GM12878 (cell line): ENCODE data around the gene SACS. TPM values are rescaled to one million over a fixed set of nuclear protein-coding genes. Genes with fewer than 3 reads are reported as not detected.

ENCODE experiments used
- ATAC-seq: fragments of 200-7000 bp; cut with Tn5 transposase; 3 replicates; pipeline ENCODE4 v1.9.1; 2020; ENCODE audit warnings: mild to moderate bottlenecking, moderate library complexity
- Bru-seq: library from RNA; stranded (reverse); fragments of 400-500 nt; gene quantifications from one replicate; lab custom pipeline; 2021; lab: Mats Ljungman, UMichigan
- BruChase-seq, 2 experiments: library from RNA; stranded (reverse); fragments of 400-500 nt; gene quantifications; one replicate each; lab custom pipeline; 2021; lab: Mats Ljungman, UMichigan
- BruUV-seq: library from RNA; stranded (reverse); fragments of 400-500 nt; replicated peaks from 2 replicates; lab custom pipeline; 2021; lab: Mats Ljungman, UMichigan
- CTCF ChIA-PET: fragments of 300-600 bp; sonication (Branson Sonifier 250); formaldehyde crosslinking; extraction: SDS; loops from one replicate; lab custom pipeline; 2021; ENCODE audit warnings: inconsistent platforms; lab: Yijun Ruan, JAX
- POLR2A ChIA-PET: fragments of 350-600 bp; formaldehyde crosslinking; extraction: SDS; loops from one replicate; lab custom pipeline; 2021; ENCODE audit warnings: inconsistent platforms; lab: Charles Lee
- RAD21 ChIA-PET: fragments of 300-600 bp; sonication (Branson Sonifier 250); formaldehyde crosslinking; loops from one replicate; lab custom pipeline; 2023; ENCODE audit warnings: antibody characterized with exemption; ENCODE audit not compliant: unreplicated experiment; lab: Charles Lee
- SMC1A ChIA-PET: fragments of 300-600 bp; sonication (Branson Sonifier 250); formaldehyde crosslinking; loops from one replicate; lab custom pipeline; 2023; ENCODE audit not compliant: unreplicated experiment, uncharacterized antibody; lab: Charles Lee
- DNase-seq: peaks from one replicate; pipeline ENCODE4 v3.0.0-alpha.2; 2011; ENCODE audit warnings: low read depth, low spot score
- FAIRE-seq: peaks from 3 replicates; lab custom pipeline; 2011; peaks lifted over from hg19 to GRCh38; lab: Jason Lieb, UNC
- H2AFZ ChIP-seq: 2 replicates; pipeline ENCODE4 v1.6.0; 2011; ENCODE audit warnings: low read depth, low read length, control low read depth; ENCODE audit not compliant: control insufficient read depth
- H3K27ac ChIP-seq: 2 replicates; pipeline ENCODE4 v1.5.1; 2011; ENCODE audit warnings: control low read depth; ENCODE audit not compliant: control insufficient read depth, insufficient read depth
- H3K27me3 ChIP-seq, 2 experiments: replicated peaks in 1 of 2; 2 replicates each; pipeline versions ENCODE4 v1.6.0 to v1.6.1; 2011; ENCODE audit warnings: low read length in 1 of 2; ENCODE audit not compliant: control insufficient read depth in 2 of 2, insufficient read depth in 2 of 2
- H3K36me3 ChIP-seq, 2 experiments: 2 replicates each; pipeline ENCODE4 v1.5.1; 2011; ENCODE audit warnings: low read length in 1 of 2; ENCODE audit not compliant: control insufficient read depth in 2 of 2, insufficient read depth in 2 of 2
- H3K4me1 ChIP-seq: 2 replicates; pipeline ENCODE4 v1.6.1; 2011; ENCODE audit warnings: mild to moderate bottlenecking, low read length, moderate library complexity, mixed read lengths; ENCODE audit not compliant: control insufficient read depth, insufficient read depth
- H3K4me2 ChIP-seq: 2 replicates; pipeline ENCODE4 v1.6.0; 2011; ENCODE audit warnings: control low read depth; ENCODE audit not compliant: control insufficient read depth, insufficient read depth
- H3K4me3 ChIP-seq: fragments of 200-600 bp; sonication (generic); 2 replicates; pipeline ENCODE4 v1.5.1; 2016
- H3K79me2 ChIP-seq: 2 replicates; pipeline ENCODE4 v1.6.0; 2011; ENCODE audit warnings: low read length; ENCODE audit not compliant: control insufficient read depth, insufficient read depth
- H3K9ac ChIP-seq: 2 replicates; pipeline ENCODE4 v1.8.0; 2011; ENCODE audit warnings: low read length, control low read depth, mixed read lengths; ENCODE audit not compliant: control insufficient read depth, insufficient read depth
- H3K9me3 ChIP-seq: replicated peaks from 3 replicates; pipeline ENCODE4 v1.5.1; 2011; ENCODE audit warnings: mild to moderate bottlenecking, low read length; ENCODE audit not compliant: control insufficient read depth, insufficient read depth
- H4K20me1 ChIP-seq: 2 replicates; pipeline ENCODE4 v1.6.0; 2011; ENCODE audit not compliant: control insufficient read depth, insufficient read depth
- ZNF217 ChIP-seq: fragments of 450-650 bp; IDR thresholded peaks from 2 replicates; pipeline ENCODE4 v1.6.1; 2017; ENCODE audit warnings: antibody characterized with exemption, mild to moderate bottlenecking
- ZNF384 ChIP-seq: IDR thresholded peaks from 2 replicates; pipeline ENCODE4 v1.6.1; 2012; ENCODE audit warnings: low read depth, mild to moderate bottlenecking, low read length, improper control_type of control experiment, borderline replicate concordance
- whole genome bisulfite sequencing: methylation state at CpG from one replicate; pipeline ENCODE4 v1.1.6; 2016; ENCODE audit warnings: low lambda C conversion rate; ENCODE audit not compliant: insufficient replicate concordance, insufficient coverage; ENCODE audit errors: missing lambda C conversion rate; 5-methylcytosine and 5-hydroxymethylcytosine counted together
- in situ Hi-C: fragments of 300-500 bp; cut with MboI; formaldehyde crosslinking; loops from 9 replicates; pipeline ENCODE4 v1.14.3; 2018; ENCODE audit warnings: mixed read lengths
- intact Hi-C: fragments of 100-400 bp; cut with micrococcal nuclease; formaldehyde crosslinking; loops from one replicate; pipeline ENCODE4 v1.14.2; 2022; ENCODE audit not compliant: unreplicated experiment
- long read RNA-seq, 2 experiments: library from polyadenylated mRNA; unstranded; transcript quantifications; one replicate each; pipeline ENCODE4 v2.0.0, GENCODE V29; 2019 to 2020
- polyA minus RNA-seq, 3 experiments: library from RNA; depleted of rRNA, polyadenylated mRNA; stranded (reverse); fragments of >200 nt; gene quantifications; 2 replicates each; pipeline ENCODE4 v1.2.3, GENCODE V29; 2011
- polyA plus RNA-seq, 11 experiments: library from polyadenylated mRNA; depleted of rRNA in 4 of 11; unstranded in 6 of 11; stranded (reverse) in 5 of 11; fragments of >200 nt; fragmentation: Nextera tagmentation in 4 of 11; fragmentation: Illumina TruSeq in 1 of 11; extraction: Ambion mirVana in 4 of 11; extraction: Trizol in 1 of 11; gene quantifications; 1 replicate in 1 of 11; 2 replicates in 10 of 11; pipeline versions ENCODE4 v1.2.1 to v1.2.3, GENCODE V29; 2011 to 2016; ENCODE audit warnings: inconsistent platforms in 2 of 11, missing spikeins in 2 of 11, low read depth in 1 of 11
- total RNA-seq, 4 experiments: library from RNA; depleted of rRNA in 3 of 4; stranded (reverse); fragments of >200 nt in 3 of 4; fragmentation: Illumina TruSeq in 1 of 4; extraction: Trizol in 1 of 4; gene quantifications; 2 replicates each; pipeline versions ENCODE4 v1.2.1 to v1.2.3, GENCODE V29; 2013 to 2021

The SACS gene
- total RNA-seq (2013; cell fraction: nucleolus; rRNA removed): 84.6 and 84.7 TPM in 2 replicates
- 74.9 and 79.5 TPM in 2 replicates for total RNA-seq (2014; rRNA removed)
- total RNA-seq (2014; rRNA removed; fragmentation: Illumina TruSeq; extraction: Trizol): 60.9 and 61.7 TPM in 2 replicates
- 50.0 and 55.0 TPM in 2 replicates for total RNA-seq (2021)
- polyA plus RNA-seq (2011; ENCODE audit: low read depth): 10.5 TPM
- 21.4 and 32.6 TPM in 2 replicates for polyA plus RNA-seq (2011; rRNA removed)
- polyA plus RNA-seq (2011; cell fraction: cytosol; rRNA removed): 14.9 and 20.4 TPM in 2 replicates
- polyA plus RNA-seq (2011; cell fraction: nucleus; rRNA removed): 37.2 and 41.4 TPM in 2 replicates
- 12.0 and 13.7 TPM in 2 replicates for polyA plus RNA-seq (2012)
- polyA plus RNA-seq (2014; fragmentation: Illumina TruSeq; extraction: Trizol): 37.7 and 46.9 TPM in 2 replicates
- polyA plus RNA-seq (2014; fragmentation: Nextera tagmentation; extraction: Ambion mirVana): 10 to 100 TPM in 1 of 2 experiments, 1 to 10 TPM in 1; 9.9 to 15.2 TPM
- polyA plus RNA-seq (2014; rRNA removed): 17.8 and 22.8 TPM in 2 replicates
- 10 to 100 TPM; 14.5 to 16.0 TPM for polyA plus RNA-seq (2016; fragmentation: Nextera tagmentation; extraction: Ambion mirVana)
- polyA minus RNA-seq (2011; rRNA and poly(A)+ RNA removed): 102 and 198 TPM in 2 replicates
- polyA minus RNA-seq (2011; cell fraction: cytosol; rRNA and poly(A)+ RNA removed): 39.3 and 48.4 TPM in 2 replicates
- polyA minus RNA-seq (2011; cell fraction: nucleus; rRNA and poly(A)+ RNA removed): 56.8 and 98.0 TPM in 2 replicates
- percentile 69 among the genes with signal in this experiment for Bru-seq, nascent RNA
- percentile 84 among the genes with signal in this experiment for BruChase-seq, experiment 1, labeled RNA remaining after a 6-hour chase
- percentile 83 among the genes with signal in this experiment for BruChase-seq, experiment 2, labeled RNA remaining after a 2-hour chase
- long read RNA-seq, experiment 1, partial matches to known transcripts: 2 of 10 reads
- long read RNA-seq, experiment 1, other reads (novel, unspliced or antisense): 6 of 10 reads
- long read RNA-seq, experiment 2, partial matches to known transcripts: 8 of 31 reads
- long read RNA-seq, experiment 2, other reads (novel, unspliced or antisense): 22 of 31 reads

- H3K9ac ChIP-seq: no peak within 1 kb of the TSS
- H2AFZ ChIP-seq: peak within 1 kb of the TSS; percentile 56
- POLR2A ChIA-PET: interaction anchor here (0.7 kb wide), 1 partner anchor 164 kb away, joined by 3 read pairs; no protein-coding TSS in a partner anchor
- intact Hi-C loops (no loop called here), in situ Hi-C loops (no loop called here)
- no peaks in the 10 kb centered on the region for H3K4me1 ChIP-seq
- RAD21 ChIA-PET: no interaction called here
- DNase-seq: no peak
- H3K36me3 ChIP-seq: no peaks in the 10 kb centered on the region
- SMC1A ChIA-PET: interaction anchor here (1.0 kb wide), 1 partner anchor 9 kb away, joined by 3 read pairs; no protein-coding TSS in a partner anchor
- no peaks in the 10 kb centered on the region for H3K9me3 ChIP-seq
- H3K27me3 ChIP-seq: no peaks in the 10 kb centered on the region; a peak in 3 of 4 replicates
- TF ChIP-seq ZNF384 (peak; percentile 50; the same call in 1 of the 2 replicates), ZNF217 (no peak)
- no peak within 1 kb of the TSS for H3K27ac ChIP-seq
- ATAC-seq: peak; percentile 55
- 25% methylated on average over 26 of the region's 26 CpGs for WGBS
- FAIRE-seq: no peak
- CTCF ChIA-PET: no interaction called here
- H4K20me1 ChIP-seq: no peaks in the 10 kb centered on the region
- BruUV-seq: no TSS peak
- peak within 1 kb of the TSS; percentile 21; the same call in 1 of the 2 replicates for H3K4me3 ChIP-seq
- peak within 1 kb of the TSS; percentile 1 for H3K4me2 ChIP-seq
- H3K79me2 ChIP-seq: no peaks in the 10 kb centered on the region
Measured at GRCh38 chr13:23433171-23434153, at the start of gene SACS. TSS of gene SACS (minus strand) at chr13:23433702. CDS start at chr13:23411239, 22,463 bp downstream.
